SK-N-MC (cell line): ENCODE results near the gene TIGD2.

Experiments used
- EZH2 ChIP-seq: fragments of 200-600 bp; sonication (generic); IDR thresholded peaks from one replicate; pipeline ENCODE4 v1.6.1; 2017; ENCODE audit warnings: antibody characterized with exemption
- POLR2AphosphoS5 ChIP-seq: IDR thresholded peaks from 2 replicates; pipeline ENCODE4 v1.6.1; 2012; ENCODE audit warnings: mild to moderate bottlenecking, low read depth, low read length, borderline replicate concordance

DNA sequence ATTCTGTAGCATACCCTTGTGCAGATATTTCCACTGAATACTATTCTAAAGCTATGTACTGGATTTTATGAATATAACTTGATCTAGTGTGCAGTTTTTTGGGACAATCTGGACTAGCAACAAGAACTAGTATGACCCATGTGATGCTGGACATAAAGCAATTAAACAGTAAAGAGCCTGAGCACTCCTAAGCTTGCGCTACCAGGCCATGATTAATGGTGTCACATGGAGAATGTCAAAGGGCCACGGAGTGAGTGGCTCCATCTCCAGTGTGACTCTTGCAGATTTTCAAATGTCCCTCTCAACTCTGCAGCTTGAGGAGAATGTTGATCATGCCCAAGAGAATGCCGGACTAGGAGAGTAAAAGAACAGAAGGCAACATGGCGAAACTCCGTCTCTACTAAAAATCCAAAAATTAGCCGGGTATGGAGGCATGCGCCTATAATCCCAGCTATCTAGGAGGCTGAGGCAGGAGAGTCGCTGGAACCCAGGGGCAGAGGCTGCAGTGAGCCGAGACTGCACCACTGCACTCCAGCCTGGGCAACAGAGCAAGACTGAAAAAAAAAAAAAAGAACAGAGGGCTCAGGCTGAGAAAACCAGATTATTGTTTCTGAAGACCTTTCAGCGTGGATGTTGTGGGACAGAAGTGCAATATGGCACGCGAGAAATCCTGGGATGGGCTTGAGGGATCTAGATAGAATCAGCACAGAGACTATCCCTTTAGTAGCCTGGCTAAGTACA lies 45.0 kb downstream of the TIGD2 start:
- no peak for TF ChIP-seq POLR2AphosphoS5
- no peak for TF ChIP-seq EZH2
